IMR-90 (cell line): ENCODE data around the gene TTC19. TPM values are rescaled to one million over a fixed set of nuclear protein-coding genes. Genes with fewer than 3 reads are reported as not detected.

Source experiments
- ATAC-seq: fragments of 200-7000 bp; cut with Tn5 transposase; 2 replicates; pipeline ENCODE4 v1.9.1; 2020; ENCODE audit warnings: low read depth, mild to moderate bottlenecking, moderate library complexity
- BruUV-seq: library from RNA; stranded (reverse); fragments of 400-500 nt; replicated peaks from 2 replicates; lab custom pipeline; 2021; lab: Mats Ljungman, UMichigan
- CTCF ChIA-PET: fragments of 300-600 bp; formaldehyde crosslinking; extraction: SDS; loops from one replicate; lab custom pipeline; 2021; ENCODE audit warnings: antibody characterized with exemption; lab: Yijun Ruan, JAX
- POLR2A ChIA-PET: fragments of 300-600 bp; sonication (Branson Sonifier 250); formaldehyde crosslinking; loops from one replicate; lab custom pipeline; 2022; ENCODE audit warnings: antibody characterized with exemption; ENCODE audit not compliant: unreplicated experiment; lab: Charles Lee
- DNase-seq: peaks from one replicate; pipeline ENCODE4 v3.0.0; 2013
- H2AFZ ChIP-seq: replicated peaks from 2 replicates; pipeline ENCODE3; 2013; ENCODE audit warnings: low read length, mild to moderate bottlenecking; ENCODE audit not compliant: poor library complexity
- H2AK5ac ChIP-seq: 2 replicates; pipeline ENCODE4 v1.6.1; 2013; ENCODE audit warnings: low read depth, low read length, inconsistent platforms
- H2AK9ac ChIP-seq: replicated peaks from 2 replicates; pipeline ENCODE3; 2013; ENCODE audit warnings: mild to moderate bottlenecking, low read depth, low read length, moderate library complexity; ENCODE audit not compliant: poor library complexity
- H2BK120ac ChIP-seq: 2 replicates; pipeline ENCODE4 v1.6.1; 2013; ENCODE audit warnings: low read depth, low read length, inconsistent platforms
- H2BK15ac ChIP-seq: 3 replicates; pipeline ENCODE4 v1.6.1; 2013; ENCODE audit warnings: low read depth, low read length, inconsistent platforms
- H2BK20ac ChIP-seq: 2 replicates; pipeline ENCODE4 v1.6.1; 2013; ENCODE audit warnings: low read depth, mild to moderate bottlenecking, inconsistent platforms, low read length, moderate library complexity
- H2BK5ac ChIP-seq: 2 replicates; pipeline ENCODE4 v1.6.1; 2013; ENCODE audit warnings: mild to moderate bottlenecking, low read depth, low read length, inconsistent platforms; ENCODE audit not compliant: poor library complexity, severe bottlenecking
- H3K14ac ChIP-seq: replicated peaks from 2 replicates; pipeline ENCODE4 v1.6.1; 2013; ENCODE audit warnings: low read depth, low read length, inconsistent platforms
- H3K18ac ChIP-seq: 2 replicates; pipeline ENCODE4 v1.6.1; 2013; ENCODE audit warnings: low read depth, low read length, control low read depth
- H3K23ac ChIP-seq: 2 replicates; pipeline ENCODE4 v1.6.1; 2013; ENCODE audit warnings: low read depth, low read length, inconsistent platforms
- H3K27ac ChIP-seq: 2 replicates; pipeline ENCODE4 v1.5.1; 2013; ENCODE audit warnings: mild to moderate bottlenecking, control low read depth, low read length; ENCODE audit not compliant: insufficient read depth
- H3K27me3 ChIP-seq: 2 replicates; pipeline ENCODE4 v1.6.1; 2013; ENCODE audit warnings: low read length; ENCODE audit not compliant: control insufficient read depth, insufficient read depth
- H3K36me3 ChIP-seq: 2 replicates; pipeline ENCODE4 v1.6.1; 2013; ENCODE audit warnings: low read length, mixed read lengths; ENCODE audit not compliant: control insufficient read depth, insufficient read depth
- H3K4ac ChIP-seq: 2 replicates; pipeline ENCODE4 v1.6.1; 2013; ENCODE audit warnings: low read depth, low read length, inconsistent platforms
- H3K4me1 ChIP-seq: 2 replicates; pipeline ENCODE4 v1.6.1; 2013; ENCODE audit warnings: low read length, mixed read lengths; ENCODE audit not compliant: control insufficient read depth, insufficient read depth
- H3K4me2 ChIP-seq: 2 replicates; pipeline ENCODE4 v1.6.1; 2013; ENCODE audit warnings: low read depth, mild to moderate bottlenecking, control low read depth, low read length, moderate library complexity
- H3K4me3 ChIP-seq: 2 replicates; pipeline ENCODE4 v1.5.1; 2013; ENCODE audit warnings: low read depth, mild to moderate bottlenecking, control low read depth, low read length, moderate library complexity; ENCODE audit not compliant: insufficient read depth
- H3K56ac ChIP-seq: 2 replicates; pipeline ENCODE4 v1.6.1; 2013; ENCODE audit warnings: low read length, inconsistent platforms; ENCODE audit not compliant: insufficient read depth; ENCODE audit errors: extremely low read depth
- H3K79me1 ChIP-seq, 2 experiments: 2 replicates each; pipeline ENCODE4 v1.6.1; 2013; ENCODE audit warnings: low read length in 2 of 2, inconsistent platforms in 1 of 2, low read depth in 1 of 2
- H3K9ac ChIP-seq: 2 replicates; pipeline ENCODE4 v1.6.1; 2013; ENCODE audit warnings: low read depth, low read length, control low read depth
- H3K9me1 ChIP-seq: 2 replicates; pipeline ENCODE4 v1.6.1; 2013; ENCODE audit warnings: low read length, inconsistent platforms; ENCODE audit not compliant: insufficient read depth
- H3K9me3 ChIP-seq: 2 replicates; pipeline ENCODE4 v1.6.1; 2013; ENCODE audit warnings: low read length; ENCODE audit not compliant: control insufficient read depth, insufficient read depth
- H4K20me1 ChIP-seq: 2 replicates; pipeline ENCODE4 v1.6.1; 2013; ENCODE audit warnings: low read length, inconsistent platforms; ENCODE audit not compliant: insufficient read depth
- H4K5ac ChIP-seq: 2 replicates; pipeline ENCODE4 v1.6.1; 2013; ENCODE audit warnings: mild to moderate bottlenecking, low read depth, low read length, control low read depth
- H4K8ac ChIP-seq, 2 experiments: 2 replicates each; pipeline ENCODE4 v1.6.1; 2013; ENCODE audit warnings: low read depth in 2 of 2, low read length in 2 of 2, control low read depth in 1 of 2, inconsistent platforms in 1 of 2
- H4K91ac ChIP-seq: 2 replicates; pipeline ENCODE4 v1.6.1; 2013; ENCODE audit warnings: low read depth, low read length, inconsistent platforms; ENCODE audit not compliant: insufficient read depth
- CEBPB ChIP-seq: IDR thresholded peaks from 2 replicates; pipeline ENCODE4 v1.6.1; 2012; ENCODE audit warnings: low read depth, low read length, improper control_type of control experiment
- ELK1 ChIP-seq: fragments of 150-350 bp; IDR thresholded peaks from 2 replicates; pipeline ENCODE4 v1.6.1; 2016; ENCODE audit warnings: low read depth, mild to moderate bottlenecking, low read length, moderate library complexity, borderline replicate concordance
- FOS ChIP-seq: fragments of 150-350 bp; IDR thresholded peaks from 2 replicates; pipeline ENCODE4 v1.6.1; 2016; ENCODE audit warnings: low read depth, low read length
- MAFK ChIP-seq: IDR thresholded peaks from 2 replicates; pipeline ENCODE4 v1.6.1; 2012; ENCODE audit warnings: low read depth, low read length, improper control_type of control experiment
- MAZ ChIP-seq: IDR thresholded peaks from 2 replicates; pipeline ENCODE4 v1.6.1; 2012; ENCODE audit warnings: low read depth, mild to moderate bottlenecking, low read length, improper control_type of control experiment, moderate library complexity, borderline replicate concordance
- MXI1 ChIP-seq: IDR thresholded peaks from 2 replicates; pipeline ENCODE4 v1.6.1; 2012; ENCODE audit warnings: low read depth, mild to moderate bottlenecking, low read length, moderate library complexity, borderline replicate concordance
- NFE2L2 ChIP-seq: fragments of 150-350 bp; IDR thresholded peaks from 2 replicates; pipeline ENCODE4 v1.6.1; 2016; ENCODE audit warnings: low read depth, mild to moderate bottlenecking, low read length
- POLR2A ChIP-seq: IDR thresholded peaks from 2 replicates; pipeline ENCODE4 v1.6.1; 2012; ENCODE audit warnings: mild to moderate bottlenecking, low read depth, low read length
- RAD21 ChIP-seq: IDR thresholded peaks from 2 replicates; pipeline ENCODE4 v1.6.1; 2012; ENCODE audit warnings: low read length, improper control_type of control experiment
- RCOR1 ChIP-seq: IDR thresholded peaks from 2 replicates; pipeline ENCODE4 v1.6.1; 2012; ENCODE audit warnings: mild to moderate bottlenecking, low read length, improper control_type of control experiment; ENCODE audit not compliant: insufficient replicate concordance
- RFX5 ChIP-seq: IDR thresholded peaks from 2 replicates; pipeline ENCODE4 v1.8.0; 2012; ENCODE audit warnings: low read depth, mild to moderate bottlenecking, low read length, moderate library complexity
- SMC3 ChIP-seq: fragments of 150-350 bp; IDR thresholded peaks from 2 replicates; pipeline ENCODE4 v1.6.1; 2016; ENCODE audit warnings: low read depth, mild to moderate bottlenecking, antibody characterized with exemption, low read length, moderate library complexity
- WGBS, 2 experiments: methylation state at CpG; one replicate each; pipeline versions ENCODE4 v1.1.5 to v1.1.7; 2013; ENCODE audit warnings: missing lambda C conversion rate in 2 of 2; ENCODE audit not compliant: insufficient read length in 1 of 2; ENCODE audit errors: extremely low coverage in 2 of 2; 5-methylcytosine and 5-hydroxymethylcytosine counted together
- dilution Hi-C: fragments of 300-500 bp; cut with HindIII; formaldehyde crosslinking; loops from one replicate; pipeline ENCODE4 v1.14.3; 2018; ENCODE audit warnings: low sequenced_read_pairs; ENCODE audit not compliant: unreplicated experiment
- in situ Hi-C: fragments of 300-500 bp; cut with MboI; formaldehyde crosslinking; loops from 3 replicates; pipeline ENCODE4 v1.14.3; 2019; ENCODE audit warnings: low sequenced_read_pairs, inconsistent platforms, mixed read lengths
- intact Hi-C: fragments of 100-400 bp; cut with micrococcal nuclease; formaldehyde crosslinking; loops from 2 replicates; pipeline ENCODE4 v1.10.0; 2022
- polyA plus RNA-seq, 3 experiments: library from polyadenylated mRNA; depleted of rRNA; stranded (reverse); fragments of >200 nt; gene quantifications; 2 replicates each; pipeline ENCODE4 v1.2.3, GENCODE V29; 2012; ENCODE audit warnings: low replicate concordance in 1 of 3
- total RNA-seq: library from RNA; depleted of rRNA; stranded (reverse); fragments of >200 nt; gene quantifications from 2 replicates; pipeline ENCODE4 v1.2.3, GENCODE V29; 2012

Gene TTC19
- total and polyA plus RNA-seq, 2 of the 4 experiments (the other 2 are of a cell fraction) = 8.3 to 12.9 TPM

DNA sequence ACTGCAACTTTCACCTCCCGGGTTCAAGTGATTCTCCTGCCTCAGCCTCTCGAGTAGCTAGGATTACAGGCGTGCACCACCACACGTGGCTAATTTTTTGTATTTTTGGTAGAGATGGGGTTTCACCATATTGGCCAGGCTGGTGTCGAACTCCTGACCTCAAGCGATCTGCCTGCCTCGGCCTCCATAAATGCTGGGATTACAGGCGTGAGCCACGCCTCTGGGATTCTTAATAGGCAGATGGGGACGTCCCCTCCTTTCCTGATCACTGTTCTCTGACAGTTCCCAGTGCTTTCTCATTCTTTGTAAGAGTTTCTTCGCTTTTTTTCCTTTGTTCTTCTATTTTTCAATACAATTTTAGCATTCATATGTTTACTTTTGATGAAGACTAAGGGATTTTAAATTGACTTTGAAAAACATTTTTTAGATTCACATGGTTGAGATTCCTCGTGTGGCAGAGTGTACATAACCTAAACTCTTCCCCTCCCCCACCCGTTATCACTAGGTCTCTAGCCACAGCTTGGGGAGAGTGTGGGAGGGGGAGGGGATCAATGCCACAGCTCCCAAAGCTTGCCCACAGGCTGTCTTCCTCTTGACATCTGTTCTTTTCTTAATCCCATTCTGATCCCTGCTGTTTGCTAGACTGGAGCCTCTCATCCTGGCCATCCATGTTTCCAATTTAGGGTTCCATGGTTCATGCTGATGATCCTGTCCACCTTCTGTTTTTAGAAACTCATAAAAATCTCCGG is 43.7 kb upstream of the TTC19 start (continued):
- TF ChIP-seq RFX5 (no peak), MAFK (no peak)

DNA sequence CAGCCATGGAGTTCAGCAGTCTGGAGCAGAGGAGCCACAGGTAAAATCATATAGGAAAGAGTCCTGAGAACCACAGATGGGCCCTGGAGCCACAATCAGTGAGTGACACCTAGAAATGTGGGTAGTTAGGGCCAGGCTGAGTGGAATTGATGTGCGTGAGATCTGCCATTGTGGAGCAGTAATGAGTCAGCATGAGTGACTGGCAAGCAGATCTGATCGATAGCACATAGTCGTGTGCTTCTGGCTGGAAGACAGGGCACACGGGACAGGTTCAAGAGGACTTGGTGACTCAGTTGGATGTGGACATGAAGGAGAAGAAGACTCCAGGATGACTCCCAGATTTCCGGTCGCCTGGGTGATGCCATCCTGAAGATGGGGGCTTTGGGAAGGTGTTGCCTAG is 42.4 kb upstream of the TTC19 start:
- POLR2A ChIA-PET = no interaction called here
- H3K36me3 ChIP-seq = no peaks in the 10 kb centered on the region
- no peak overlapping the region for H3K4me2 ChIP-seq
- H4K91ac ChIP-seq = peak overlapping the region; percentile 8; the same call in 1 of the 2 replicates
- H4K5ac ChIP-seq = no peak overlapping the region
- 0 out of 3 replicates have a peak overlapping the region, but pooled peaks have one; percentile 79 for H2BK15ac ChIP-seq
- no peak overlapping the region for H3K18ac ChIP-seq
- no peak overlapping the region for H2AK9ac ChIP-seq
- no TSS peak for BruUV-seq
- dilution Hi-C loops = no loop called here
- no peak overlapping the region for H3K56ac ChIP-seq
- in situ Hi-C loops = loop anchor here (25.0 kb wide), 1 partner anchor 695 kb away; the partner anchor contains the start of gene PMP22
- TF ChIP-seq POLR2A (no peak), MXI1 (no peak), SMC3 (no peak), CEBPB (no peak), FOS (no peak), RFX5 (no peak), ELK1 (no peak), NFE2L2 (no peak), MAZ (no peak), RAD21 (no peak), RCOR1 (no peak)
- H2BK5ac ChIP-seq = no peak overlapping the region
- no peaks in the 10 kb centered on the region for H3K9me3 ChIP-seq
- H3K23ac ChIP-seq = no peak overlapping the region
- WGBS, 2 experiments = 81% methylated on average over 4 of the region's 6 CpGs; no CpG with 5 or more reads in 1 of the 2 experiments
- peaks cover 22% of the 10 kb centered on the region for H3K4me1 ChIP-seq
- peaks cover 9 to 31% of the 10 kb centered on the region in 2 experiments; a peak in 3 of 4 replicates for H3K79me1 ChIP-seq
- no peak overlapping the region for H3K9ac ChIP-seq
- DNase-seq (no peak), ATAC-seq (no peak)
- no peak overlapping the region for H3K4ac ChIP-seq
- peak overlapping the region; percentile 59 for H2AK5ac ChIP-seq
- H3K4me3 ChIP-seq = no peak overlapping the region
- peaks cover 14% of the 10 kb centered on the region for H3K9me1 ChIP-seq
- intact Hi-C loops = no loop called here
- H3K27me3 ChIP-seq = no peaks in the 10 kb centered on the region
- CTCF ChIA-PET = no interaction called here
- H4K8ac ChIP-seq = no peak overlapping the region
- no peak overlapping the region for H3K14ac ChIP-seq
- peak overlapping the region; percentile 6; the same call in 1 of the 2 replicates for H2BK20ac ChIP-seq
- peaks cover 7% of the 10 kb centered on the region for H4K20me1 ChIP-seq
- no peak overlapping the region for H3K27ac ChIP-seq
- no peak overlapping the region for H2AFZ ChIP-seq
- peak overlapping the region; percentile 3 for H2BK120ac ChIP-seq
